HCT116 (cell line): ENCODE data around the gene HAPLN3. TPM values are rescaled to one million over a fixed set of nuclear protein-coding genes. Genes with fewer than 3 reads are reported as not detected.

Source experiments
- ATAC-seq: fragments of 200-7000 bp; cut with Tn5 transposase; 2 replicates; pipeline ENCODE4 v1.9.1; 2020; ENCODE audit warnings: mild to moderate bottlenecking, moderate library complexity
- BruUV-seq: library from RNA; stranded (reverse); fragments of 400-500 nt; replicated peaks from 2 replicates; lab custom pipeline; 2021; lab: Mats Ljungman, UMichigan
- CTCF ChIA-PET: fragments of 300-600 bp; sonication (Branson Sonifier 250); formaldehyde crosslinking; loops from one replicate; lab custom pipeline; 2021; ENCODE audit warnings: antibody characterized with exemption; lab: Charles Lee
- POLR2A ChIA-PET: fragments of 300-600, 350-600 bp; sonication (Branson Sonifier 250); formaldehyde crosslinking; loops from one replicate; lab custom pipeline; 2021; ENCODE audit warnings: antibody characterized with exemption; lab: Charles Lee
- RAD21 ChIA-PET, 2 experiments: fragments of 300-600 bp; sonication (Branson Sonifier 250); formaldehyde crosslinking; loops; one replicate each; lab custom pipeline; 2023; ENCODE audit warnings: low total read pairs in 2 of 2; ENCODE audit not compliant: uncharacterized antibody in 2 of 2, unreplicated experiment in 2 of 2, low non-redundant PET in 1 of 2; lab: Charles Lee
- DNase-seq: peaks from one replicate; pipeline ENCODE4 v3.0.0-alpha.2; 2010; ENCODE audit warnings: low read depth, low spot score
- H2AFZ ChIP-seq: fragments of 200-600 bp; shearing (Covaris generic), sonication (generic); 2 replicates; pipeline ENCODE4 v1.6.1; 2017; ENCODE audit warnings: low read depth, mixed run types, mixed read lengths, antibody characterized with exemption, low read length; ENCODE audit not compliant: poor library complexity, severe bottlenecking
- H3K27ac ChIP-seq: 2 replicates; pipeline ENCODE4 v1.5.1; 2012; ENCODE audit warnings: low read depth, low read length
- H3K27me3 ChIP-seq: fragments of 200-600 bp; sonication (generic); 2 replicates; pipeline ENCODE4 v1.6.1; 2016; ENCODE audit warnings: mixed run types, low read length, mixed read lengths; ENCODE audit not compliant: insufficient read depth
- H3K36me3 ChIP-seq, 2 experiments: fragments of 200-500 bp in 1 of 2; fragments of 200-600 bp in 1 of 2; sonication (Bioruptor generic) in 1 of 2; sonication (generic) in 1 of 2; 2 replicates each; pipeline versions ENCODE4 v1.5.1 to v1.6.1; 2014 to 2016; ENCODE audit warnings: low read length in 2 of 2, inconsistent platforms in 1 of 2, mixed read lengths in 1 of 2, mixed run types in 1 of 2; ENCODE audit not compliant: insufficient read depth in 2 of 2, control insufficient read depth in 1 of 2
- H3K4me1 ChIP-seq, 2 experiments: fragments of 200-600 bp in 1 of 2; sonication (generic) in 1 of 2; 2 replicates each; pipeline versions ENCODE4 v1.5.1 to v1.6.1; 2012 to 2017; ENCODE audit warnings: low read length in 2 of 2, inconsistent platforms in 1 of 2, mild to moderate bottlenecking in 1 of 2, mixed read lengths in 1 of 2, mixed run types in 1 of 2, moderate library complexity in 1 of 2; ENCODE audit not compliant: insufficient read depth in 2 of 2, control insufficient read depth in 1 of 2
- H3K4me2 ChIP-seq: fragments of 200-600 bp; sonication (generic); 2 replicates; pipeline ENCODE4 v1.6.1; 2017; ENCODE audit warnings: mixed run types, low read length, mixed read lengths
- H3K4me3 ChIP-seq, 2 experiments: fragments of 200-600 bp in 1 of 2; sonication (generic) in 1 of 2; replicated peaks in 1 of 2; 2 replicates each; pipeline ENCODE4 v1.5.1; 2011 to 2016; ENCODE audit warnings: low read length in 2 of 2, control low read depth in 1 of 2, low read depth in 1 of 2, mild to moderate bottlenecking in 1 of 2, mixed read lengths in 1 of 2, mixed run types in 1 of 2
- H3K79me2 ChIP-seq: fragments of 200-600 bp; sonication (generic); 2 replicates; pipeline ENCODE4 v1.6.1; 2017; ENCODE audit warnings: mild to moderate bottlenecking, mixed run types, low read length, moderate library complexity, mixed read lengths; ENCODE audit not compliant: insufficient read depth
- H3K9ac ChIP-seq: fragments of 200-600 bp; sonication (generic); 2 replicates; pipeline ENCODE4 v1.6.1; 2016; ENCODE audit warnings: low read length, mixed read lengths
- H3K9me2 ChIP-seq: fragments of 200-600 bp; sonication (generic), shearing (Covaris generic); 2 replicates; pipeline ENCODE4 v1.6.1; 2017; ENCODE audit warnings: mixed run types, mild to moderate bottlenecking, moderate library complexity; ENCODE audit not compliant: insufficient read depth
- H3K9me3 ChIP-seq, 2 experiments: fragments of 200-500 bp in 1 of 2; fragments of 200-600 bp in 1 of 2; sonication (Bioruptor generic) in 1 of 2; sonication (generic) in 1 of 2; 2 replicates each; pipeline ENCODE4 v1.6.1; 2014 to 2017; ENCODE audit warnings: low read length in 2 of 2, mixed read lengths in 2 of 2, inconsistent platforms in 1 of 2, low read depth in 1 of 2, mild to moderate bottlenecking in 1 of 2, mixed run types in 1 of 2, moderate library complexity in 1 of 2; ENCODE audit not compliant: control insufficient read depth in 1 of 2, insufficient read depth in 1 of 2
- H4K20me1 ChIP-seq: fragments of 200-600 bp; sonication (generic), shearing (Covaris generic); 2 replicates; pipeline ENCODE4 v1.6.1; 2017; ENCODE audit warnings: mixed run types, mild to moderate bottlenecking, moderate library complexity; ENCODE audit not compliant: insufficient read depth
- CEBPB ChIP-seq: IDR thresholded peaks from 2 replicates; pipeline ENCODE4 v1.6.1; 2012; ENCODE audit warnings: low read depth
- CTCF ChIP-seq, 3 experiments: fragments of 200-600 bp in 1 of 3; sonication (generic) in 1 of 3; IDR thresholded peaks in 2 of 3; conservative IDR thresholded peaks in 1 of 3; 2 replicates each; pipeline ENCODE4 v1.5.1; 2012 to 2017; ENCODE audit warnings: low read depth in 2 of 3, low read length in 2 of 3, antibody characterized with exemption in 1 of 3, borderline replicate concordance in 1 of 3, control low read depth in 1 of 3, mild to moderate bottlenecking in 1 of 3, mixed read lengths in 1 of 3, mixed run types in 1 of 3, moderate library complexity in 1 of 3; ENCODE audit not compliant: insufficient read depth in 1 of 3
- EGR1 ChIP-seq: IDR thresholded peaks from 2 replicates; pipeline ENCODE4 v1.6.1; 2012; ENCODE audit warnings: low read depth
- ELF1 ChIP-seq: IDR thresholded peaks from 2 replicates; pipeline ENCODE4 v1.6.1; 2012; ENCODE audit warnings: low read depth, borderline replicate concordance
- EZH2 ChIP-seq: fragments of 200-600 bp; sonication (generic); IDR thresholded peaks from 2 replicates; pipeline ENCODE4 v1.6.1; 2017; ENCODE audit warnings: antibody characterized with exemption, mixed run types
- EZH2phosphoT487 ChIP-seq: fragments of 200-600 bp; IDR thresholded peaks from 2 replicates; pipeline ENCODE4 v1.6.1; 2018; ENCODE audit warnings: antibody characterized with exemption, borderline replicate concordance
- FOSL1 ChIP-seq: IDR thresholded peaks from 2 replicates; pipeline ENCODE4 v1.6.1; 2012; ENCODE audit warnings: low read depth
- JUND ChIP-seq: IDR thresholded peaks from 2 replicates; pipeline ENCODE4 v1.6.1; 2012
- MAX ChIP-seq: IDR thresholded peaks from 2 replicates; pipeline ENCODE4 v1.6.1; 2012
- POLR2A ChIP-seq: IDR thresholded peaks from 2 replicates; pipeline ENCODE4 v1.7.0; 2011; ENCODE audit warnings: borderline replicate concordance; ENCODE audit not compliant: insufficient read depth, insufficient read length; ENCODE audit errors: extremely low read depth
- RAD21 ChIP-seq: IDR thresholded peaks from 2 replicates; pipeline ENCODE4 v1.6.1; 2012; ENCODE audit warnings: low read depth, mild to moderate bottlenecking
- REST ChIP-seq: IDR thresholded peaks from 2 replicates; pipeline ENCODE4 v1.6.1; 2012; ENCODE audit warnings: low read depth
- SIN3A ChIP-seq: IDR thresholded peaks from 2 replicates; pipeline ENCODE4 v1.6.1; 2012; ENCODE audit warnings: low read depth
- SP1 ChIP-seq: IDR thresholded peaks from 2 replicates; pipeline ENCODE4 v1.6.1; 2012; ENCODE audit warnings: low read depth
- SRF ChIP-seq: IDR thresholded peaks from 2 replicates; pipeline ENCODE4 v1.6.1; 2012; ENCODE audit warnings: low read depth
- TCF7L2 ChIP-seq: IDR thresholded peaks from 2 replicates; pipeline ENCODE4 v1.7.0; 2011; ENCODE audit warnings: borderline replicate concordance, inconsistent platforms; ENCODE audit not compliant: insufficient read depth, insufficient read length; ENCODE audit errors: extremely low read depth
- YY1 ChIP-seq: IDR thresholded peaks from 2 replicates; pipeline ENCODE4 v1.6.1; 2011; ENCODE audit warnings: low read length, low read depth, moderate library complexity, mild to moderate bottlenecking; ENCODE audit not compliant: insufficient replicate concordance; ENCODE audit errors: extremely low read depth
- ZBTB33 ChIP-seq: IDR thresholded peaks from 2 replicates; pipeline ENCODE4 v1.6.1; 2011; ENCODE audit warnings: mild to moderate bottlenecking, low read length, moderate library complexity; ENCODE audit not compliant: insufficient replicate concordance; ENCODE audit errors: extremely low read depth
- ZNF274 ChIP-seq: fragments of 200-500 bp; sonication (Bioruptor generic); IDR thresholded peaks from 2 replicates; pipeline ENCODE4 v1.6.1; 2014; ENCODE audit warnings: mild to moderate bottlenecking, low read depth, low read length, inconsistent platforms
- intact Hi-C: fragments of 100-400 bp; cut with micrococcal nuclease; formaldehyde crosslinking; loops from 2 replicates; pipeline ENCODE4 v1.10.0; 2022
- total RNA-seq: library from RNA; stranded (reverse); gene quantifications from one replicate; pipeline ENCODE4 v1.2.1, GENCODE V29; 2021; ENCODE audit not compliant: unreplicated experiment

Gene HAPLN3
- total RNA-seq, 1 experiment from 2014 or later = 10.9 TPM

DNA sequence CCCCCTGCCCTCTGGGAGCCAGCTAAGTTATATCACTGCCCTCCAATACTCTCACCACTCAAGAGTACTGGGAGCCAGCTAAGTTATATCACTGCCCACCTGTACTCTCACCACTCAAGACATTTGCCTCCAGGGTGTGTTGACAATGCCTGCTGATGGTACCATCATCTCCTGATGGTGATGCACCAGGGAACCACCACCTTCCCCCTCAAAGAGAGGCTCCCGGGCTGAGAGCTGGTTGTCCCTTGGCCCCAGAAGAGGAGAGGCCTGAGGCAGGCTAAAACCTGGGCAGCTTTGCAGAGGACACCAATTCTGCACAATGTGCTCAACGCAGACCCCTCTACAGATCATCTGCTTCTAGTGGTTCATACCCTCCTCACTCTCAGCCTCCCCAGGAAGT lies 7.5 kb upstream of the HAPLN3 start:
- intact Hi-C loops = no loop called here
- Histone ChIP-seq H3K4me1 (peaks cover 8 to 30% of the 10 kb centered on the region in 2 experiments), H3K27me3 (no peaks in the 10 kb centered on the region), H3K27ac (no peak overlapping the region), H3K4me2 (no peak overlapping the region), H3K4me3 (no peak overlapping the region), H3K36me3 (0 out of 4 replicates have a peak, but pooled peaks cover 0 to 2% of the 10 kb centered on the region in 2 experiments), H3K9ac (no peak overlapping the region), H2AFZ (no peak overlapping the region), H3K9me2 (no peaks in the 10 kb centered on the region), H4K20me1 (no peaks in the 10 kb centered on the region), H3K9me3 (no peaks in the 10 kb centered on the region), H3K79me2 (no peaks in the 10 kb centered on the region)
- TF ChIP-seq CEBPB = no peak
- TF ChIP-seq TCF7L2 = no peak
- TF ChIP-seq EZH2 = no peak
- TF ChIP-seq JUND = no peak
- no peak for TF ChIP-seq CTCF (IDR thresholded peaks at IDR 0.05 in 2 of 3, conservative IDR thresholded peaks at IDR 0.05 in 1 of 3; ENCODE audit: borderline replicate concordance in 1 of 3, insufficient read depth in 1 of 3, low read depth in 2 of 3, low read length in 2 of 3)
- TF ChIP-seq ZBTB33 = no peak
- TF ChIP-seq FOSL1 = no peak
- no peak for TF ChIP-seq ZNF274
- TF ChIP-seq ELF1 = no peak
- TF ChIP-seq SP1 = no peak
- TF ChIP-seq YY1 = no peak
- TF ChIP-seq RAD21 = no peak
- no peak for TF ChIP-seq EZH2phosphoT487
- no peak for TF ChIP-seq POLR2A
- TF ChIP-seq EGR1 = no peak
- TF ChIP-seq SRF = no peak
- no peak for TF ChIP-seq REST
- TF ChIP-seq SIN3A = no peak
- no peak for TF ChIP-seq MAX
- ChIA-PET RAD21 (no interaction called here), POLR2A (interaction anchor here (1.0 kb wide), 1 partner anchor 275 kb away, joined by 3 read pairs; no protein-coding TSS in a partner anchor), CTCF (interaction anchor here (1.0 kb wide), 2 partner anchors 24 to 275 kb away, joined by 3 to 4 read pairs; no protein-coding TSS in a partner anchor)
- BruUV-seq = no TSS peak
- DNase-seq = no peak
- ATAC-seq = no peak
